ENCODE measurements around the gene FARP1.
A peak's percentile ranks its signal among the peaks of the same experiment; 100 is the strongest.

The FARP1 gene

DNA sequence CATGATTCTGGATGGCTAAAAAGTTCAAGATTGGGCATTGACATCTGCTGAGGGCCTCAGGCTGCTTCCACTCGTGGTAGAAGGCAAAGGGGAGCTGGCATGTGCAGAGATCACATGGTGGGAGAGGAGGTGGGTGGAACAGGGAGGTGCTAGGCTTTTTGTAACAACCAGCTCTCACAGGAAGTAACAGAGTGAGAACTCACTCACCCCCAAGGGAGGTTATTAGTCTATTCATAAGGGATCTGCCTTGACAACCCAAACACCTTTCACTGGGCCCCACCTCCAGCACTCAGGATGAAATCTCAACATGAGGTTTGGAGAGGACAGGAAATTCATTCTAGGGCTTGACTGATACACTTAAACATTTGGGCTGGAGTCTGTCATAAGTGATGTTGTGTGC lies 231.9 kb downstream of the FARP1 start:
- H3K4me3 ChIP-seq (ENCODE audit: low read depth, low read length) = no peak overlapping the region
- ChIA-PET CTCF (no interaction called here), POLR2A (no interaction called here)
- TF ChIP-seq CTCF (IDR thresholded peaks at IDR 0.05; ENCODE audit: insufficient read depth, low read length, missing control alignments) = no peak
- DNase-seq (ENCODE audit: low read depth, low spot score) = no peak

GRCh38 chr13:98377635-98378378 lies 234.9 kb downstream of the FARP1 start:
- ChIA-PET CTCF (no interaction called here), POLR2A (interaction anchor here (0.7 kb wide), 1 partner anchor 9 kb away, joined by 3 read pairs; no protein-coding TSS in a partner anchor)
- DNase-seq (ENCODE audit: low read depth, low spot score) = no peak
- no peak overlapping the region for H3K4me3 ChIP-seq (ENCODE audit: low read depth, low read length)
- TF ChIP-seq CTCF (IDR thresholded peaks at IDR 0.05; ENCODE audit: insufficient read depth, low read length, missing control alignments) = no peak

GRCh38 chr13:98384739-98385138 lies 241.8 kb downstream of the FARP1 start:
- ChIA-PET POLR2A (no interaction called here), CTCF (interaction anchor here (1.0 to 2.4 kb wide), 3 partner anchors 11 to 351 kb away, joined by 3 to 8 read pairs (median 4); no protein-coding TSS in a partner anchor)
- no peak overlapping the region for H3K4me3 ChIP-seq (ENCODE audit: low read depth, low read length)
- no peak for TF ChIP-seq CTCF (IDR thresholded peaks at IDR 0.05; ENCODE audit: insufficient read depth, low read length, missing control alignments)
- DNase-seq (ENCODE audit: low read depth, low spot score) = peak; percentile 16

GRCh38 chr13:98385606-98386005 lies 242.7 kb downstream of the FARP1 start:
- no peak for TF ChIP-seq CTCF (IDR thresholded peaks at IDR 0.05; ENCODE audit: insufficient read depth, low read length, missing control alignments)
- ChIA-PET CTCF (interaction anchor here (0.7 to 2.4 kb wide), 4 partner anchors 10 to 352 kb away, joined by 3 to 8 read pairs (median 4); no protein-coding TSS in a partner anchor), POLR2A (no interaction called here)

DNA sequence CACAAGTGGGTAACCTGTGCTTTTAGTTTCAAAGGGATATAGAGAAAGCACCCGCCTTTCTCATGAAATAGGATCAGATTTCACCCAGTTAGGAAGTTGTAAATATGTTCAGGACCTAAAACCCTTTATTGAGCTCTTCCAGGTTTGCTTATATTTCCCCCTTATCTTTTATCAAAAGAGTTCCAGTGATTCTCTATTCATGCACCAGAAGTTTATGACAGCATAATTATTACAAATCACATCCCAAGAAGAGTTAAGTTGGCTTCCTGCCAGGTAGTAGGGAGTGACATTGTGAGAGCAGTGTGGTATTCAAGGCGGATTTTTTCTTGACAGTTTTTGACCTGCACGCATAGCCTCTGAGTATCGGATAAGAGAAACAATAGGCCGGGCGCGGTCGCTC lies 243.7 kb downstream of the FARP1 start:
- POLR2A ChIA-PET = interaction anchor here (0.5 to 0.6 kb wide), 2 partner anchors 9 to 440 kb away, joined by 3 to 4 read pairs; no protein-coding TSS in a partner anchor
- CTCF ChIA-PET = no interaction called here
- TF ChIP-seq CTCF (IDR thresholded peaks at IDR 0.05; ENCODE audit: insufficient read depth, low read length, missing control alignments) = no peak
- H3K4me3 ChIP-seq (ENCODE audit: low read depth, low read length) = no peak overlapping the region
- no peak for DNase-seq (ENCODE audit: low read depth, low spot score)

More at GRCh38 chr13:98385606-98386005, 242.7 kb downstream of the FARP1 start:
- no peak for DNase-seq (ENCODE audit: low read depth, low spot score)
- no peak overlapping the region for H3K4me3 ChIP-seq (ENCODE audit: low read depth, low read length)

GRCh38 chr13:98389319-98389718 lies 246.4 kb downstream of the FARP1 start:
- CTCF ChIA-PET = no interaction called here
- POLR2A ChIA-PET = no interaction called here
- H3K4me3 ChIP-seq (ENCODE audit: low read depth, low read length) = no peak overlapping the region
- TF ChIP-seq CTCF (IDR thresholded peaks at IDR 0.05; ENCODE audit: insufficient read depth, low read length, missing control alignments) = no peak
- no peak for DNase-seq (ENCODE audit: low read depth, low spot score)

Data from AG04449 (cell line).